ENCODE measurements around the gene BTBD9.

BTBD9 gene

DNA sequence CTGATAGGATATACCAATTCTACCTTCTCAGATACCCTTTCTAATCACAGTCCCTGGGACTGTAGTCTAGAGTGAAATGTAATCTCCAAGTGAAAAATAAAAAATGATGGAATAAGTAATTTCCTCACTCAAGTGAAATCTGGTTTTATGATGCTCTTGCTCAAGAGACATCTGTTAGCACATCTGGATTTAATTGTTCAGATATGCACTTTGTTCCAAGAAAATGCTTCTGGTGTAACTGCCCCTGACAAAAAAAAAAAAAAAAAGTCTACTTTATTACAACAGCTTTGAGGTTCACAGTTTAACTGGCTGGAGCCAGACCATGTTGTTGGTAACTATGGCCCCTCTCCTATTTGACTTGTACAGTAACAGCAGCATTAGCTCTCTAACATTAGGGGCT, 251.8 kb downstream of the BTBD9 start:
- Histone ChIP-seq H3K4me1 (ENCODE audit: control insufficient read depth, low read length) (no peaks in the 10 kb centered on the region), H3K4me2 (ENCODE audit: low read length) (no peak overlapping the region), H3K9me2 (replicated peaks; ENCODE audit: control insufficient read depth, low read length) (no peaks in the 10 kb centered on the region), H3K36me3 (ENCODE audit: control insufficient read depth, low read length) (no peaks in the 10 kb centered on the region), H3K27me3 (ENCODE audit: control insufficient read depth, low read length) (peaks cover 6% of the 10 kb centered on the region; the same call in 1 of the 2 replicates), H3K79me2 (ENCODE audit: control insufficient read depth, low read length) (no peaks in the 10 kb centered on the region), H4K20me1 (ENCODE audit: control insufficient read depth, insufficient read depth, low read depth, low read length) (no peaks in the 10 kb centered on the region), H3K27ac (ENCODE audit: low read depth, low read length) (no peak overlapping the region), H3K9me3 (ENCODE audit: control insufficient read depth, insufficient read depth, low read length) (no peaks in the 10 kb centered on the region), H3K4me3 (ENCODE audit: low read length) (no peak overlapping the region), H3F3A (ENCODE audit: control insufficient read depth, insufficient read depth) (no peaks in the 10 kb centered on the region)
- TF ChIP-seq EZH2phosphoT487 (IDR thresholded peaks at IDR 0.05; ENCODE audit: borderline replicate concordance, low read length), result no peak
- TF ChIP-seq, protein P1, sequence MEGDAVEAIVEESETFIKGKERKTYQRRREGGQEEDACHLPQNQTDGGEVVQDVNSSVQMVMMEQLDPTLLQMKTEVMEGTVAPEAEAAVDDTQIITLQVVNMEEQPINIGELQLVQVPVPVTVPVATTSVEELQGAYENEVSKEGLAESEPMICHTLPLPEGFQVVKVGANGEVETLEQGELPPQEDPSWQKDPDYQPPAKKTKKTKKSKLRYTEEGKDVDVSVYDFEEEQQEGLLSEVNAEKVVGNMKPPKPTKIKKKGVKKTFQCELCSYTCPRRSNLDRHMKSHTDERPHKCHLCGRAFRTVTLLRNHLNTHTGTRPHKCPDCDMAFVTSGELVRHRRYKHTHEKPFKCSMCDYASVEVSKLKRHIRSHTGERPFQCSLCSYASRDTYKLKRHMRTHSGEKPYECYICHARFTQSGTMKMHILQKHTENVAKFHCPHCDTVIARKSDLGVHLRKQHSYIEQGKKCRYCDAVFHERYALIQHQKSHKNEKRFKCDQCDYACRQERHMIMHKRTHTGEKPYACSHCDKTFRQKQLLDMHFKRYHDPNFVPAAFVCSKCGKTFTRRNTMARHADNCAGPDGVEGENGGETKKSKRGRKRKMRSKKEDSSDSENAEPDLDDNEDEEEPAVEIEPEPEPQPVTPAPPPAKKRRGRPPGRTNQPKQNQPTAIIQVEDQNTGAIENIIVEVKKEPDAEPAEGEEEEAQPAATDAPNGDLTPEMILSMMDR (IDR thresholded peaks at IDR 0.05; ENCODE audit: low read depth, low read length, poor library complexity, severe bottlenecking), result no peak

DNA sequence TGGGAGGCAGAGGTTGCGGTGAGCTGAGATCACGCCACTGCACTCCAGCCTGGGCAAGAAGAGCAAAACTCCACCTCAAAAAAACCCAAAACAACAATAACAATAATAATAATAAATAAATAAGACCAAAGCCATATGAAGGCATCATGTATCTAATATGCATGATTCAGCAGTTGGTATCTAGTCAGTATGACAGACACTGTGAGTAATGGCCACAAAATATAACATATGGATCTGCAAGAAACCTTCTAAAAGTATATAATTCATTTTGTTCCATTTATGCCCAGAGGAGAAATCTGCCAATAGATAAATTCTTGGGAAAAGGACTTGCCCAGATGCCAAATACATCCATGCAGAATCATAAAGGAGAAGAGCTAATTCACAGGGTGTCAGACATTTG, 252.3 kb downstream of the BTBD9 start:
- Histone ChIP-seq H3K27me3 (ENCODE audit: control insufficient read depth, low read length) (peaks cover 6% of the 10 kb centered on the region; the same call in 1 of the 2 replicates), H3K79me2 (ENCODE audit: control insufficient read depth, low read length) (no peaks in the 10 kb centered on the region), H4K20me1 (ENCODE audit: control insufficient read depth, insufficient read depth, low read depth, low read length) (no peaks in the 10 kb centered on the region), H3K4me1 (ENCODE audit: control insufficient read depth, low read length) (no peaks in the 10 kb centered on the region), H3K9me2 (replicated peaks; ENCODE audit: control insufficient read depth, low read length) (no peaks in the 10 kb centered on the region), H3K36me3 (ENCODE audit: control insufficient read depth, low read length) (no peaks in the 10 kb centered on the region), H3K4me2 (ENCODE audit: low read length) (no peak overlapping the region), H3K27ac (ENCODE audit: low read depth, low read length) (no peak overlapping the region), H3F3A (ENCODE audit: control insufficient read depth, insufficient read depth) (no peaks in the 10 kb centered on the region), H3K9me3 (ENCODE audit: control insufficient read depth, insufficient read depth, low read length) (no peaks in the 10 kb centered on the region), H3K4me3 (ENCODE audit: low read length) (no peak overlapping the region)
- TF ChIP-seq EZH2phosphoT487 (IDR thresholded peaks at IDR 0.05; ENCODE audit: borderline replicate concordance, low read length), result no peak

DNA sequence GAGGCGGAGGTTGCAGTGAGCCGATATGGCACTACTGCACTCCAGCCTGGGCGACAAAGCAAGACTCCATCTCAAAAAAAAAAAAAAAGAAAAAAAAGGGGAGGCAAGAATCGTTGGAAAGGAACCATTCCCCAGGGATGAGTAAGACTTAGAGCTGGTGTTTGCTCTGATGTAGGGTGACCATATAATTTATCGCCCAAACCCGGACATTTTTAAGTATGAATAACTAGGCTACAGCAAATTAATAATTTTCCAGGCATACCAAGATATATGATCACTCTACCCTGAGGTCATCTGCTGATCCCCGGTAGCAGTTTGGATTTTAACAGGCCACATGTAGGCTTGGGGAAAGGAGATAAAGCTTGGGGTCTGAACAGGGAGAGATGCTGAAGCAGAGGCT, 260.9 kb downstream of the BTBD9 start:
- H3K79me2 ChIP-seq (ENCODE audit: control insufficient read depth, low read length), result no peaks in the 10 kb centered on the region
- no peaks in the 10 kb centered on the region for H3K9me3 ChIP-seq (ENCODE audit: control insufficient read depth, insufficient read depth, low read length)
- no peaks in the 10 kb centered on the region for H3K27me3 ChIP-seq (ENCODE audit: control insufficient read depth, low read length)
- H3K36me3 ChIP-seq (ENCODE audit: control insufficient read depth, low read length), result no peaks in the 10 kb centered on the region
- H3K4me2 ChIP-seq (ENCODE audit: low read length), result no peak overlapping the region
- no peaks in the 10 kb centered on the region for H3K9me2 ChIP-seq (replicated peaks; ENCODE audit: control insufficient read depth, low read length)
- H4K20me1 ChIP-seq (ENCODE audit: control insufficient read depth, insufficient read depth, low read depth, low read length), result no peaks in the 10 kb centered on the region
- H3K4me3 ChIP-seq (ENCODE audit: low read length), result no peak overlapping the region
- no peak for TF ChIP-seq EZH2phosphoT487 (IDR thresholded peaks at IDR 0.05; ENCODE audit: borderline replicate concordance, low read length)
- TF ChIP-seq, protein P1 (IDR thresholded peaks at IDR 0.05; ENCODE audit: low read depth, low read length, poor library complexity, severe bottlenecking), result no peak
- no peaks in the 10 kb centered on the region for H3K4me1 ChIP-seq (ENCODE audit: control insufficient read depth, low read length)
- no peak overlapping the region for H3K27ac ChIP-seq (ENCODE audit: low read depth, low read length)
- no peaks in the 10 kb centered on the region for H3F3A ChIP-seq (ENCODE audit: control insufficient read depth, insufficient read depth)

DNA sequence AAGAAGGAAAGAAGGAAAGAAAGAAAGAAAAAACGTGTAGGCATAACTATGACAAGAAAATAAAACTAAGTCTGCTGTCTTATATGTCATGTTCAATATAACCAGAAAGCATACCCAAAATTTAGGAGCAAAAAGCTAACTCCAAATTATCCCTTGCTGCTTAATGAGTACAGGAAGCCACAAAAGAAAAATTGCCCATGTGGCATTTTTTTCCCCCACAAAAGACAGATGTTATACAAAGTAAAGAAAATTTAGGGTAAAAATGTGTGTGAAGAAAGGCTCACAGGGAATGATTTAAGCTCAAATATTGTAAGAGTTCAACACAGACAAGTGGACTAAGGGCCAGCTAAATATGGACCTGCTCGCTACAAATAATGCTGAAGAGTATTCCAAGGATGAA, 263.8 kb downstream of the BTBD9 start:
- no peaks in the 10 kb centered on the region for H3K27me3 ChIP-seq (ENCODE audit: control insufficient read depth, low read length)
- no peaks in the 10 kb centered on the region for H3F3A ChIP-seq (ENCODE audit: control insufficient read depth, insufficient read depth)
- TF ChIP-seq, protein P1 (IDR thresholded peaks at IDR 0.05; ENCODE audit: low read depth, low read length, poor library complexity, severe bottlenecking), result no peak
- no peak for TF ChIP-seq EZH2phosphoT487 (IDR thresholded peaks at IDR 0.05; ENCODE audit: borderline replicate concordance, low read length)
- H3K9me2 ChIP-seq (replicated peaks; ENCODE audit: control insufficient read depth, low read length), result no peaks in the 10 kb centered on the region
- no peaks in the 10 kb centered on the region for H3K36me3 ChIP-seq (ENCODE audit: control insufficient read depth, low read length)
- H4K20me1 ChIP-seq (ENCODE audit: control insufficient read depth, insufficient read depth, low read depth, low read length), result no peaks in the 10 kb centered on the region
- no peaks in the 10 kb centered on the region for H3K9me3 ChIP-seq (ENCODE audit: control insufficient read depth, insufficient read depth, low read length)
- no peaks in the 10 kb centered on the region for H3K79me2 ChIP-seq (ENCODE audit: control insufficient read depth, low read length)
- H3K4me3 ChIP-seq (ENCODE audit: low read length), result no peak overlapping the region
- no peak overlapping the region for H3K27ac ChIP-seq (ENCODE audit: low read depth, low read length)
- H3K4me1 ChIP-seq (ENCODE audit: control insufficient read depth, low read length), result no peaks in the 10 kb centered on the region
- no peak overlapping the region for H3K4me2 ChIP-seq (ENCODE audit: low read length)

All from DOHH2 (cell line).